Fibroblast of the aortic adventitia (primary cell): ENCODE measurements around the gene FCRL5. TPM values are rescaled to one million over a fixed set of nuclear protein-coding genes. Genes with fewer than 3 reads are reported as not detected.

Source experiments
- DNase-seq: peaks from one replicate; pipeline ENCODE4 v3.0.0-alpha.2; 2010; ENCODE audit warnings: low read depth
- H3K4me3 ChIP-seq: 2 replicates; pipeline ENCODE4 v1.5.1; 2011; ENCODE audit warnings: low read depth, mild to moderate bottlenecking, control low read depth, low read length, moderate library complexity
- total RNA-seq: library from RNA; depleted of rRNA; stranded (reverse); fragments of >200 nt; gene quantifications from 2 replicates; pipeline ENCODE4 v1.2.3, GENCODE V29; 2012; ENCODE audit warnings: low replicate concordance
- TF ChIP-seq, protein P1 (sequence below): IDR thresholded peaks from 2 replicates; pipeline ENCODE4 v1.5.1; 2011; ENCODE audit warnings: mild to moderate bottlenecking, low read length, control low read depth, inconsistent platforms; ENCODE audit not compliant: insufficient read depth

Gene FCRL5
- total RNA-seq, 1 donor = not detected

DNA sequence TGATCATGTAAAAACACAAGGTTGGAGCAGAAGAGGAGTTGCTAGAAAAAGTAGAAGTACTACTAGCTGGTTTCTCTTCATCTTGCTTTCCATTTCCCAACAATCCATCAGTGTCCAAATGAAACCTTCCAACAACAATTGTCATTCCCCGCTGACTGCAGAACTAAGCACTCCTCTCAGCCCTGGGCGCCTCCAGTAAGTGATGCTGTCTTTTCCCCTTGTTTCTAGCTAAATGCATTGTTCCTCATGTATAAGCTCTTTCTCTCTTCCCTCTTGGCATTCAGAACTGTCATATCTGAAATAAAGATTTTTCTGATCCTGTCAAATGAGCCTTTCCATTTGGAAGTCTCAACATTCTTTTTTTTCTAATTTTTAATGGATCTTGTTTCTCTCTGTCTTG, 68.7 kb downstream of the FCRL5 start:
- H3K4me3 ChIP-seq = no peak overlapping the region
- DNase-seq = no peak
- TF ChIP-seq, protein P1, sequence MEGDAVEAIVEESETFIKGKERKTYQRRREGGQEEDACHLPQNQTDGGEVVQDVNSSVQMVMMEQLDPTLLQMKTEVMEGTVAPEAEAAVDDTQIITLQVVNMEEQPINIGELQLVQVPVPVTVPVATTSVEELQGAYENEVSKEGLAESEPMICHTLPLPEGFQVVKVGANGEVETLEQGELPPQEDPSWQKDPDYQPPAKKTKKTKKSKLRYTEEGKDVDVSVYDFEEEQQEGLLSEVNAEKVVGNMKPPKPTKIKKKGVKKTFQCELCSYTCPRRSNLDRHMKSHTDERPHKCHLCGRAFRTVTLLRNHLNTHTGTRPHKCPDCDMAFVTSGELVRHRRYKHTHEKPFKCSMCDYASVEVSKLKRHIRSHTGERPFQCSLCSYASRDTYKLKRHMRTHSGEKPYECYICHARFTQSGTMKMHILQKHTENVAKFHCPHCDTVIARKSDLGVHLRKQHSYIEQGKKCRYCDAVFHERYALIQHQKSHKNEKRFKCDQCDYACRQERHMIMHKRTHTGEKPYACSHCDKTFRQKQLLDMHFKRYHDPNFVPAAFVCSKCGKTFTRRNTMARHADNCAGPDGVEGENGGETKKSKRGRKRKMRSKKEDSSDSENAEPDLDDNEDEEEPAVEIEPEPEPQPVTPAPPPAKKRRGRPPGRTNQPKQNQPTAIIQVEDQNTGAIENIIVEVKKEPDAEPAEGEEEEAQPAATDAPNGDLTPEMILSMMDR = no peak

DNA sequence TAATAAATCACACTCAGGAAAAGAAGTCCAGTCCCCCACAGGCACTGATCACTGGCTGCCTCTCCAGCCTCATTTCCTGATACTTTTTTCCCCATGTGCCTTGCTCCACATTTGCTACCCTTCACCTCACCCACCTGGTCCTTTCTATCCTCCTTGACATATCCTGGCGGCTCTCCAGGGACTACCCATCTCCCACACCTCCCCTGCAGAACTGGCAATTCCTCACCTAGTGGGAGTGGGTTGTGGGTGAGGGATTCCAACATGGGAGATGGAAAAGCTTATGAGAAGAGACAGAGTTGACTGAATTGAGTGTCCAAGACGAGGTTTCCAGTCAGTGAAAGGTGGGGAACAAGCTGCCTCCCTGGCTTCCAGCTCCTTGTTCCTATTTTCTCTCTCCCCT, 69.6 kb downstream of the FCRL5 start:
- H3K4me3 ChIP-seq = no peak overlapping the region
- no peak for DNase-seq

DNA sequence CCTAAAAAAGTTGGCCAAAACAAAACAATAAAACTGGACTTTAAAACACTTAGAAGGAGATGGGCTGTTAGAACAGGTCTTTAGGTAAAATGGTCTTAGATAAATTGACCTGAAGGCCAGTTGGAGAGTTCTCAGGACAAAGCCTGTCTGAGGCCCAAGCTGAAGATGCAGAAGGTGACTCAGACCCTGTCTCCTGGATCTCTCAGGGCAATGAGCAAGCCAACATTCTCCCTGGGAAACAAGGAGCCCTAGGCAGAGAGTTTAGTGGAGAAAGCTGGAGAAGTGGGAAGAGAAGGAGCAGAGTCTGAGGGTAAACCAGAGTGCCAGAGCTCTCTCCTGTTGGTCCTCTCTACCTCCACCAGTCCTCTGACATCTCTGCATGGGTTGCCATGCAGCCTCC, 70.1 kb downstream of the FCRL5 start:
- DNase-seq = no peak
- TF ChIP-seq, protein P1 = no peak
- H3K4me3 ChIP-seq = no peak overlapping the region

More for the DNA sequence above, 69.6 kb downstream of the FCRL5 start:
- TF ChIP-seq, protein P1 = no peak

DNA sequence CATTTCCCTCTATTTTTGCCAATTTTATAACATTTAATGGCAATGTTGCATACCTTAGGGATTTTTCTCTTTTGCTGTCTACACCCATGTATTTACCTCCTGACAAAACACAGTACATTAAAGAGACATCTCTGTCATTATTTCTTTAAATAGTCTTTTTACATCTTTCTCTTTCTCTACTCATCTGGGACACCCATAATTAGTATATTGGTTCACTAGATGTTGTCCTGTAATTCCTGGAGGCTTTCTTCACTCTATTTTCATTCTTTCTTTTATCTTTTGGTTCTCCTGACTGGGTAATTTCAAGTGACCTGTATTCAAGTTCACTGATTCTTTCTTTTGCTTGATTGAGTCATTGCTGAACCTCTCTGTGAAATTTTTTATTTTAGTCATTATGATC, 74.3 kb downstream of the FCRL5 start:
- TF ChIP-seq, protein P1 = no peak
- H3K4me3 ChIP-seq = no peak overlapping the region
- no peak for DNase-seq

DNA sequence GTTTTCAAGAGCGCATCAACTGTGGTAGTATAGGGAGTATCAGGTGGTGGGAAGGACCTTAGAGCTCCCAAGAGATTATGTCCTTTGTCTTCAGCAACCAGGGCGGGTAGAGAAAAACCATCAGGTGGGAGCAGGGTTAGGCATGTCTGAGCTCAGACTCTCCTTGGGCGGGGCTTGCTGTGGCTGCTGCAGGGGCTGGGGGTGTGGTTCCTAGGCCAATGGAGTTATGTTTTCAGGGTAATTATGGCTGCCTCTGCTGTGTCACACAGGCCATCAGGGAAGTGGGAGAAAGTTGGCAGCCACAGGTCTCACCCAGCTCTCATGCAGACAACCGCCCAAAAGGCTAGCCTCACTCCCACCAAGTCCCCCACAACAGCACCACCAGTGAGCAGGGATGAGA, 74.9 kb downstream of the FCRL5 start:
- TF ChIP-seq, protein P1 = no peak
- no peak overlapping the region for H3K4me3 ChIP-seq
- DNase-seq = no peak

DNA sequence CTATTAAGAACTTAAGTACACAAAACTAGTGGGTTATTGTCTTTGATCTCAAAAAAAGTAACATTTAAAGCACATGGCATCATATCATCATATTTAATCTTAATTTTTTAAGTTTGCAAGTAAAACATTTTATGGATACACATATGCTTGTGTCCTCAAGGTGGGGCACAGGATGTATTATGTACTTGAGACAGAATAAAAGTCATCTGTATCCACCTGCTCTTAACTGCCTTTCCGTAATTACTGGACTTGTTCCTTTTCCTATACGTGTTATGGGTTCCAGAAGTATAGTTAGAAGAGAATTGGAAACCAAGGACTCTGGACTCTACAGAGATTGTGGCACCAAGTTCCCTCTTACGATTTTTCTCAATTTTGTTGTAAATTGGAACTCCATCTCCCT, 79.4 kb downstream of the FCRL5 start:
- no peak overlapping the region for H3K4me3 ChIP-seq
- no peak for DNase-seq
- TF ChIP-seq, protein P1 = no peak

DNA sequence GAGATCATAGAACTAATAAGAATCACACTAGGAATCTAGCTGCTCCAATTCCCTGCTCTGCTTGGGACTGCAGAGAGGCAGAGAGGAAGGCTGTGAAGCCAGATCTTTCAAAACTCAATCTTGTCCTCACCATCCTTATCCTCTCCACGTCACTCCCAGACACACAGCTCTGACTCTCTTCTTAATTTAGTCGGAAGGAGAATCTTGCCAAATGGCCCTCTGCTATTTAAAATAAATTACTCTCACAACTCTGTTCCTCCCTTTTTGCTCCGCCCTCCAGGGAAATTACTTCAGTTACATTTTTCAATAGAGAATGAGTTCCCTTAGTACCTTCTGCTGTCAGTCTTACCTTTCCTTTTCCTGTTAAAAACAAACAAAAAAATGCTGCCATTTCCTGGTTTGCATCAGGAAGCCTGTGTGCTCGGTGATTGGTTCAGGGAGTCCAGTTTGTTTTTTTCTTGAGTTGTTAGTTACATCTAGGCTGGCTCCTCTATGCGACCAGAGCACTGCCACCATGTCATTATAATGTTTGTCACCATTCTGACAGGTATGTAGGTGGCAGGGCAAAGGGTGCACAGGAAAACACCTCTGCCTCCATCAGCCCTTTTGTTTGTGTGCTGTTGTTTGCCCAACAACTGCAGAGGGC, 80.1 kb downstream of the FCRL5 start:
- H3K4me3 ChIP-seq = no peak overlapping the region
- DNase-seq = no peak
- TF ChIP-seq, protein P1 = no peak
